Brain microvascular endothelial cell (primary cell): Measurements from ENCODE around the gene CD2BP2.
"Not testable (repeated sequence)": the region's sequence is repeated elsewhere in the genome, so short reads cannot be mapped to it uniquely, and the experiment has no call there.

Source experiments
- DNase-seq: peaks from one replicate; pipeline ENCODE4 v3.0.0-alpha.2; 2020
- H3K27ac ChIP-seq: fragments of 250-450 bp; sonication (Bioruptor Pico); 2 replicates; pipeline ENCODE4 v1.5.1; 2020; ENCODE audit warnings: mild to moderate bottlenecking, moderate library complexity
- H3K27me3 ChIP-seq: fragments of 250-450 bp; sonication (Bioruptor Pico); replicated peaks from 2 replicates; pipeline ENCODE4 v1.5.1; 2020; ENCODE audit warnings: mild to moderate bottlenecking
- H3K36me3 ChIP-seq: fragments of 250-450 bp; sonication (Bioruptor Pico); replicated peaks from 2 replicates; pipeline ENCODE4 v1.5.1; 2020; ENCODE audit warnings: mild to moderate bottlenecking
- H3K4me3 ChIP-seq: 2 replicates; pipeline ENCODE4 v1.5.1; 2011; ENCODE audit warnings: low read depth, mild to moderate bottlenecking, control low read depth, low read length, moderate library complexity
- in situ Hi-C: cut with HindIII; loops from 2 replicates; pipeline ENCODE4 v1.10.0; 2017; ENCODE audit warnings: low sequenced_read_pairs, low pct_ligation_motif_present
- TF ChIP-seq, protein P1 (sequence below): IDR thresholded peaks from 2 replicates; pipeline ENCODE4 v1.5.1; 2011; ENCODE audit warnings: low read depth, mild to moderate bottlenecking, moderate library complexity, low read length, control low read depth, inconsistent platforms; ENCODE audit errors: missing control alignments

The CD2BP2 gene

DNA sequence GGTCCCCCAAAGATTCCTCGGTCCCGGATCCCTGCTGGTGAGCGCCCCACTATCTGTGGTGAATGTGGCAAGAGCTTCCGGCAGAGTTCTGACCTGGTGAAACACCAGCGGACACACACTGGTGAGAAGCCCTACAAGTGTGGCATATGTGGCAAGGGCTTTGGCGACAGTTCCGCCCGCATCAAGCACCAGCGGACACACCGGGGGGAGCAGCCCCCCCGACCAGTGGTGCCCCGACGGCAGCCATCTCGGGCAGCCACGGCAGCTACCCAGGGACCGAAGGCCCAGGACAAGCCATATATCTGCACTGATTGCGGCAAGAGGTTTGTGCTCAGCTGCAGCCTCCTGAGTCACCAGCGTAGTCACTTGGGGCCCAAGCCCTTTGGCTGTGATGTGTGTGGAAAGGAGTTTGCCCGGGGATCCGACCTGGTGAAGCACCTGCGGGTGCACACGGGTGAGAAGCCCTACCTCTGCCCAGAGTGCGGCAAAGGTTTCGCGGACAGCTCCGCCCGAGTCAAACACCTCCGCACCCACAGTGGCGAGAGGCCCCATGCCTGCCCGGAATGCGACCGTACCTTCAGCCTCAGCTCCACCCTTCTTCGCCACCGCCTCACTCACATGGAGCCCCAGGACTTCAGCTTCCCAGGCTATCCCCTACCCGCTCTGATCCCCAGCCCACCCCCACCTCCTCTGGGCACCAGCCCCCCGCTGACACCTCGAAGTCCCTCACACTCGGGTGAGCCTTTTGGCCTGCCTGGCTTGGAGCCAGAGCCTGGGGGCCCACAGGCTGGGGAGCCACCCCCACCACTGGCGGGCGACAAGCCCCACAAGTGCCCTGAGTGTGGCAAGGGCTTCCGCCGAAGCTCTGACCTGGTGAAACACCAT, 42.9 kb upstream of the CD2BP2 start:
- DNase-seq = no peak
- Histone ChIP-seq H3K27me3 (no peaks in the 10 kb centered on the region), H3K27ac (no peak overlapping the region), H3K4me3 (no peak overlapping the region), H3K36me3 (peaks cover 5% of the 10 kb centered on the region)
- in situ Hi-C loops = no loop called here
- TF ChIP-seq, protein P1, sequence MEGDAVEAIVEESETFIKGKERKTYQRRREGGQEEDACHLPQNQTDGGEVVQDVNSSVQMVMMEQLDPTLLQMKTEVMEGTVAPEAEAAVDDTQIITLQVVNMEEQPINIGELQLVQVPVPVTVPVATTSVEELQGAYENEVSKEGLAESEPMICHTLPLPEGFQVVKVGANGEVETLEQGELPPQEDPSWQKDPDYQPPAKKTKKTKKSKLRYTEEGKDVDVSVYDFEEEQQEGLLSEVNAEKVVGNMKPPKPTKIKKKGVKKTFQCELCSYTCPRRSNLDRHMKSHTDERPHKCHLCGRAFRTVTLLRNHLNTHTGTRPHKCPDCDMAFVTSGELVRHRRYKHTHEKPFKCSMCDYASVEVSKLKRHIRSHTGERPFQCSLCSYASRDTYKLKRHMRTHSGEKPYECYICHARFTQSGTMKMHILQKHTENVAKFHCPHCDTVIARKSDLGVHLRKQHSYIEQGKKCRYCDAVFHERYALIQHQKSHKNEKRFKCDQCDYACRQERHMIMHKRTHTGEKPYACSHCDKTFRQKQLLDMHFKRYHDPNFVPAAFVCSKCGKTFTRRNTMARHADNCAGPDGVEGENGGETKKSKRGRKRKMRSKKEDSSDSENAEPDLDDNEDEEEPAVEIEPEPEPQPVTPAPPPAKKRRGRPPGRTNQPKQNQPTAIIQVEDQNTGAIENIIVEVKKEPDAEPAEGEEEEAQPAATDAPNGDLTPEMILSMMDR = no peak

DNA sequence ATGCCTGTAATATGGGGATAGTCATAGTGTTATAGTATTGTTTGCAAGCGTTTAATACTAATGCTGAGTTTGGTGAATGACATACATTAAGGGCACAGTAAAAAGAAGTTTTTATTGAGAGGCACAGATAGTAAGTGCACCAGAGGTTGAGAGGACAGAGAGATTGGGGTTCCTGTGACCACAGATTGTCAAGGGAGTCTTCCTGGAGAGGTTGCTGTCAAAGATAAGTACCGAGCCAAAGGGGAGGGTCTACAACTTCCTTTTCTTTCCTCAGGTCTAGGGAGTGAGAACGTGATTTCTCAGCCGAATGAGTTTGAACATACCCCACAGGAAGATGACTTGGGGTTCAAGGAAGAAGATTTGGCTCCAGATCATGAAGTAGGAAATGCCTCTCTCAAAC, 41.9 kb upstream of the CD2BP2 start:
- no peak overlapping the region for H3K4me3 ChIP-seq
- no peak for DNase-seq
- H3K27ac ChIP-seq = no peak overlapping the region
- in situ Hi-C loops = no loop called here
- TF ChIP-seq, protein P1 = no peak
- H3K27me3 ChIP-seq = no peaks in the 10 kb centered on the region
- peaks cover 5% of the 10 kb centered on the region for H3K36me3 ChIP-seq

DNA sequence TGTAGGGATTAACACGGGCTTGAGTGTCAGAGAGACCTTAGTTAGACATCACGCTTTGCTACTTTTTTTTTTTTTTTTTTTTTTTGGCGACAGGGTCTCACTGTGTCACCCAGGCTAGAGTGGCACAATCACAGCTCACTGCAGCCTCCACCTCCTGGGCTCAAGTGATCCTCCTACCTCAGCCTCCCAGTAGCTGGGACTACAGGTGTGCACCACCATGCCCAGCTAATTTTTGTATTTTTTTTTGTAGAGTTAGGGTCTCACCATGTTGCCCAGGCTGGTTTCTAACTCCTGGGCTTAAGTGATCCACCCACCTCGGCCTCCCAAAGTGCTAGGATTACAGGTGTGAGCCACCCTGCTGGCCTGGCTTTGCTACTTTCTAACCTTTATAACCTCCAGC, 41.5 kb upstream of the CD2BP2 start:
- in situ Hi-C loops, DNase-seq, H3K36me3 ChIP-seq, H3K27me3 ChIP-seq, H3K27ac ChIP-seq, H3K4me3 ChIP-seq: not testable (repeated sequence)

GRCh38 chr16:30395992-30396585, 41.0 kb upstream of the CD2BP2 start:
- DNase-seq = no peak
- in situ Hi-C loops = no loop called here
- Histone ChIP-seq H3K27me3 (no peaks in the 10 kb centered on the region), H3K36me3 (peaks cover 5% of the 10 kb centered on the region), H3K4me3 (peak overlapping the region; percentile 77), H3K27ac (no peak overlapping the region)
- TF ChIP-seq, protein P1 = no peak

- Histone ChIP-seq H3K4me3 (peak within 1 kb of the TSS; percentile 77), H3K36me3 (peaks cover 5% of the 10 kb centered on the region), H3K27me3 (no peaks in the 10 kb centered on the region), H3K27ac (peak within 1 kb of the TSS; percentile 73)
- TF ChIP-seq, protein P1 = no peak
- DNase-seq = peak; percentile 74
- in situ Hi-C loops = no loop called here
Observed at GRCh38 chr16:30395155-30395991, 40.3 kb upstream of the CD2BP2 start, which contains the start of gene ZNF48. Gene ZNF48, plus strand, starts transcription at chr16:30395420. Its CDS starts 375 bp downstream, at chr16:30395795.
